ENCODE results near the gene ADRB1. TPM values are rescaled to one million over a fixed set of nuclear protein-coding genes. Genes with fewer than 3 reads are reported as not detected.

The ADRB1 gene
- 1 to 10 TPM in 2 of 3 donors, under 1 TPM in 1; 0.66 to 2.4 (median 1.3) TPM for total RNA-seq

DNA sequence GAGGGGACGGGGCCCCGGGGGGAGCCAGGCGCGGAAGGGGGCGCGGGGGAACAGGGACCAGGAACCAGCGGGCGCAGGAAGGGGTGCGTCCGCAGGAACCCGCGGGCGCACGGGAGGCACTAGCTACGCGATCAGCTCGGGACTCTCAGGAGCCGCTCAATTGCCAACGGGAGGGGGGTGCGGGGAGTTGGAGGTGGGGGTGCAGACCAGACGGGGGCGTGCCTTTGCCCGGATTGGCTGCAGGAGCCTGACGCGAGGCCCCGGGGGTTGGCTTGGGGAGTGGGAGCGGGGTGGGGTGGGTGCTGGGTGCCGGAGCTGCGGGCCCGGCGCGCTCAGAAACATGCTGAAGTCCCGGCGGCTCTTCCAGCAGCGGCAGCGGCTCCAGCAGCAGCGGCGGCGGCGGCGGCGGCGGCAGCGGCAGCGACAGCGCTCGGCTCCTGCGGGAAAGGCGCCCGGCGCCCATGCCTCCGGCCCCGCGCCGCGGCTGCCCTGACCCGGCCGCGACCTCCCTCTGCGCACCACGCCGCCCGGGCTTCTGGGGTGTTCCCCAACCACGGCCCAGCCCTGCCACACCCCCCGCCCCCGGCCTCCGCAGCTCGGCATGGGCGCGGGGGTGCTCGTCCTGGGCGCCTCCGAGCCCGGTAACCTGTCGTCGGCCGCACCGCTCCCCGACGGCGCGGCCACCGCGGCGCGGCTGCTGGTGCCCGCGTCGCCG, at the start of gene ADRB1:
Gene ADRB1, plus strand, starts transcription at position 335 of the 715 bp plus-strand sequence. Its CDS starts 267 bp downstream, at position 602.
- H3K36me3 ChIP-seq = no peaks in the 10 kb centered on the region
- TF ChIP-seq CTCF (IDR thresholded peaks at IDR 0.05) = no peak
- TF ChIP-seq POLR2AphosphoS5 (IDR thresholded peaks at IDR 0.05) = no peak
- no peak for TF ChIP-seq POLR2A (IDR thresholded peaks at IDR 0.05)
- peak in 1 of 2 donors; percentile 48 for DNase-seq (ENCODE audit: low spot score in 2 of 2)
- H3K27me3 ChIP-seq = peaks cover 0 to 44% of the 10 kb centered on the region in 2 donors
- intact Hi-C loops (cut with DNase I; ENCODE audit: low total_unique reads) = no loop called here
- peak within 1 kb of the TSS; percentile 49 to 70 (median 56) for H3K4me3 ChIP-seq
- no peaks in the 10 kb centered on the region for H3K9me3 ChIP-seq
- peak within 1 kb of the TSS in 1 of 2 donors; percentile 61 for H3K27ac ChIP-seq
- H3K4me1 ChIP-seq = no peaks in the 10 kb centered on the region

DNA sequence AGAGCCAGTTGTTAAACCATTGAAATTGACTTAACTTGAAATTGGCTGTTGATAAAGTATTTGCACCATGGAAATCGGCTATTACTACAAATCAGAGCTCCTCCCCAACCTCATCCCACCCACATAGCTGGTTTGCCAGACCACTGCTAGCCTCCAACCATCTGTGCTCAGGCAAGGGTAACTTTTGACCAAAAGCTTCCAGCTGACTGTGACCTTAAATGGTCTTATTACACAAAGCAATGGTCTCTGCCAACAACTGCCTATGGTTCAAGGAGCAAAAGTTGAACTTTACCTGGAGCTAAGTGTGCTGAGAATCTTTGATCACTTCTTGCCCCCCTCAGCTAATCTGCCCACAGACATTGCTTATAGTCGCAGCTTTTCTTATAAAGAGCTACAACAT, 48.5 kb upstream of the ADRB1 start:
- no peaks in the 10 kb centered on the region for H3K27me3 ChIP-seq
- no peaks in the 10 kb centered on the region for H3K4me1 ChIP-seq
- no peak for TF ChIP-seq CTCF (IDR thresholded peaks at IDR 0.05)
- TF ChIP-seq POLR2AphosphoS5 (IDR thresholded peaks at IDR 0.05) = no peak
- TF ChIP-seq POLR2A (IDR thresholded peaks at IDR 0.05) = no peak
- no peak overlapping the region for H3K27ac ChIP-seq
- H3K36me3 ChIP-seq = no peaks in the 10 kb centered on the region
- no peak for DNase-seq (ENCODE audit: low spot score in 2 of 2)
- intact Hi-C loops (cut with DNase I; ENCODE audit: low total_unique reads) = no loop called here
- no peak overlapping the region for H3K4me3 ChIP-seq
- no peaks in the 10 kb centered on the region for H3K9me3 ChIP-seq

DNA sequence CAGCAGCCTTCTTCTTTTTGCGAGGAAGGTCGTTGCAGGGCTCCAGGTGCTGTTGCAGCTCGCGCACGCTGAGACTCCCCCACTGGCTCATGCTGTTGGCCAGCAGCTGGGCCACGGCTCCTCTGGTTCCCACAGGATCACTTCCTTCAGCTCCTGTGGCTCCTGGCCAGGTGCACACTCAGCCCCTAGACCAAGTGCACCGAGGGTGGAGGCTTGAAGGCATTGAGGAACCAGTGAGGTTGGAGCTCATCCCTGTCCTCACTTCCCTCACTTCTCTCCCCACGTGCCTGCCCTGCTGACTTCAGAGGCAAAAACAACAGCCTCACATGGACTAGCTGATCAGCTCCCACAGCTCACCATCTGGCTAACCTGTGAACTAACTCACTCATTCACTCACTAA, 46.2 kb upstream of the ADRB1 start:
- DNase-seq (ENCODE audit: low spot score in 2 of 2) = no peak
- Histone ChIP-seq H3K36me3 (no peaks in the 10 kb centered on the region), H3K4me1 (no peaks in the 10 kb centered on the region), H3K27ac (no peak overlapping the region), H3K9me3 (no peaks in the 10 kb centered on the region), H3K4me3 (no peak overlapping the region), H3K27me3 (no peaks in the 10 kb centered on the region)
- TF ChIP-seq CTCF (IDR thresholded peaks at IDR 0.05) (no peak), POLR2A (IDR thresholded peaks at IDR 0.05) (no peak)
- intact Hi-C loops (cut with DNase I; ENCODE audit: low total_unique reads) = no loop called here

DNA sequence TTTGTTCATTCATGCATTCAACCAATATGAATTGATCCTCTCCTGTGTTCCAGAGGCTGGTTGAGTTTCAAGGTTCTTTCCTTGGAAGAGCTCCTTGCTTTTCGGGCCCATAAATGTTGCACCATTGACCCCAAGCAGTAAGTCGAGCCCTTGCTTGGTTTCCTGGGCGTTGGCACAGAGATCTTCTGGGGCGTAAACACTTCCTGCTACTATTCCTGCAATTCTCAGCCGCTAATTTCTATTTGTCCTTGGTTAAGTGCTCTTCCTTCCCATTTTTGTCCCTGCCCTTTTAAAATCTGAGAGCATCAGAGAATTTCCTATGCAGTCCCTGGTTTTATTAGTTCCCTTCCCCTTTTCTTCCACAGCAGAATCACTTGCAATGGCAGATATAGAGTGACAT, 44.1 kb upstream of the ADRB1 start:
- Histone ChIP-seq H3K27ac (no peak overlapping the region), H3K4me1 (no peaks in the 10 kb centered on the region), H3K9me3 (no peaks in the 10 kb centered on the region), H3K27me3 (no peaks in the 10 kb centered on the region), H3K4me3 (no peak overlapping the region), H3K36me3 (no peaks in the 10 kb centered on the region)
- TF ChIP-seq CTCF (IDR thresholded peaks at IDR 0.05) (no peak), POLR2AphosphoS5 (IDR thresholded peaks at IDR 0.05) (no peak), POLR2A (IDR thresholded peaks at IDR 0.05) (no peak)
- intact Hi-C loops (cut with DNase I; ENCODE audit: low total_unique reads) = no loop called here
- no peak for DNase-seq (ENCODE audit: low spot score in 2 of 2)

- TF ChIP-seq POLR2AphosphoS5 (IDR thresholded peaks at IDR 0.05) (no peak), CTCF (IDR thresholded peaks at IDR 0.05) (no peak), POLR2A (IDR thresholded peaks at IDR 0.05) (no peak)
- Histone ChIP-seq H3K9me3 (no peaks in the 10 kb centered on the region), H3K27me3 (no peaks in the 10 kb centered on the region), H3K4me1 (no peaks in the 10 kb centered on the region), H3K27ac (no peak overlapping the region), H3K4me3 (no peak overlapping the region), H3K36me3 (no peaks in the 10 kb centered on the region)
- no peak for DNase-seq (ENCODE audit: low spot score in 2 of 2)
- intact Hi-C loops (cut with DNase I; ENCODE audit: low total_unique reads) = no loop called here
Measured at GRCh38 chr10:114000457-114001010, 43.1 kb upstream of the ADRB1 start.

Measured in breast epithelium (tissue), 4 donors.